ENCODE measurements around the gene COMMD9. TPM values are rescaled to one million over a fixed set of nuclear protein-coding genes. Genes with fewer than 3 reads are reported as not detected.

The COMMD9 gene
- total and polyA plus RNA-seq, 10 of the 15 experiments (the other 5 are each of a cell fraction or from before 2014, with no cell fraction given): 31.4 to 119 (median 56.2) TPM

DNA sequence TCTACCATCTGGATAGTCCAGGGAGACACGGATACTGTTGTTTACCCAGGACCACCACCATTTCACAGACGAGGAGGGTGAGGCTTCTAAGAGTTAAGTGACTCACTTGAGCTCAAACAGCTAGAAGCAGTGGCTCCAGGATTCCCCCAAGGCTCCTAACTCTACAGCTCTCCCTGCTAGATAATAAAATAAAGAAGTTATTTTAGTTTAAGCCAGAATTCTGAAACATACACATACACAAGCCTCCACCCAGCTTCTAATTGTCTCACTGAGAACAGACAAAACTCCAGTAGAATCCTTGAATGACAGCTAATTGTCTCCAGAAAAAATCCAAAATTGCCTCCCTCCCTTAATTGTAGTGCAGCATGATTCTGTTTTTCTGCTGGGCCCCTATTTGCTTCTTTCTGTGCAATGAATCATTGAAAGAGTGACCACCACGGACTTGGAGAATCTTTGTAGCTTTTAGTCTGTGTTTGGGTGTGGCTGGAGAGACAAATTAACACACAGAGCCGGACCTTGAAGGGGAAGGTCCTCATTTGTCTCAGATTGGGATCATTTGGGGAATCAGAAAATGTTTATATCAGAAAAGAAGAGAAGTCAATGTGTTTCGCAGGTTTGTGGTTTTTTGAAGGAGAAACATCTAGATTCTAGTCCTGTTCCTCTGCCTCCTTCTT is 64.9 kb downstream of the COMMD9 start (continued):
- TF ChIP-seq E2F8 (IDR thresholded peaks at IDR 0.05; ENCODE audit: low read depth, partially characterized antibody): no peak
- TF ChIP-seq SIN3A (IDR thresholded peaks at IDR 0.05; ENCODE audit: low read depth, low read length): no peak
- TF ChIP-seq ZBED1 (IDR thresholded peaks at IDR 0.05; ENCODE audit: borderline replicate concordance): no peak
- no peak for TF ChIP-seq POU2F2 (IDR thresholded peaks at IDR 0.05; ENCODE audit: borderline replicate concordance, low read depth, low read length)

DNA sequence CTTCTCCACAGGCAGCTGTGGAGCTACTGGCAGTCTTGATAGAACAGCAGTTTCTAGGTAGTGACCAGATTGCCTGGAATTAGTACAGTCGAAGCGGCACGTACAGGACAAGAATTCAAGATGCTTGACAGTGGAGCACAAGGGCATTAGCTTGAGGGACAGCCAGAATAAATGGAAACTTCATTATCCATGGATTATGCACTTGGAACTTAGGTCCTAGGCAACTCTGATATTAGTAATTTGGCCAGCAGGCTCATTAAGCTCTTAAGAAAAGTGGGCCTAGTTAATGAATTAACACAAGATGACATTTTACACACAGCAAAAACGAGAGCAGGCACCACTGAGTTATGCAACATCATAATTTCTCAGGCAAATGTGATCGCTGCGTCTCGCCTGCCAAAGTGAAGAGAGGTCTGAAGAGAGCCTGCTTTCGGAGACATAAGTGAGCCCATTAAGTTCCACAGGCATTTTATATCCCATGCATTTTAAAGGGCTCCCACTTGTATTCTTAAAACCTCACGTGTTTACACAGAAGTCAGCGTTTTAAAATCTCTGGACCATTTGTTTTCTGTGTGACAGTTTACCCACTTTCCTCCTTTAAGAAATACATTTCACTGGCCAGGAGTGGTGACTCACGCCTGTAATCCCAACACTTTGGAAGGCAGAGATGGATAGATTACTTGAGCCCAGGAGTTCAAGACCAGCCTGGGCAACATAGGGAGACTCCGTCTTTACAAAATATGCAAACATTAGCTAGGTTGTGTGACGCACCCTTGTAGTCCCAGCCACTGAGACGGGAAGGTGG is 66.2 kb downstream of the COMMD9 start:
- no peaks in the 10 kb centered on the region for H3K4me1 ChIP-seq (ENCODE audit: control insufficient read depth, insufficient read depth, low read length)
- H3K36me3 ChIP-seq (ENCODE audit: control insufficient read depth in 2 of 2, insufficient read depth in 2 of 2, low read length in 1 of 2): no peaks in the 10 kb centered on the region
- intact Hi-C loops (cut with micrococcal nuclease; ENCODE audit: unreplicated experiment): no loop called here
- no peak overlapping the region for H2AFZ ChIP-seq (ENCODE audit: control insufficient read depth, low read depth, low read length)
- ATAC-seq: no peak
- 39% methylated on average over 14 of the region's 14 CpGs for WGBS (ENCODE audit: insufficient coverage, insufficient replicate concordance, low lambda C conversion rate, missing lambda C conversion rate)
- no TSS peak for BruUV-seq (replicated peaks)
- H3K9ac ChIP-seq (ENCODE audit: control insufficient read depth, insufficient read depth, low read length): no peak overlapping the region
- ChIA-PET SMC1A (ENCODE audit: uncharacterized antibody, unreplicated experiment) (interaction anchor here (1.0 kb wide), 1 partner anchor 13 kb away, joined by 3 read pairs; no protein-coding TSS in a partner anchor), POLR2A (no interaction called here), CTCF (interaction anchor here (1.0 kb wide), 1 partner anchor 36 kb away, joined by 3 read pairs; no protein-coding TSS in a partner anchor), RAD21 (ENCODE audit: unreplicated experiment) (interaction anchor here (0.7 to 1.5 kb wide), 2 partner anchors 36 to 86 kb away, joined by 3 read pairs; no protein-coding TSS in a partner anchor)
- no peak overlapping the region for H3K4me3 ChIP-seq
- H3K27me3 ChIP-seq (replicated peaks in 1 of 2; ENCODE audit: control insufficient read depth in 2 of 2, insufficient read depth in 2 of 2, low read length in 1 of 2): no peaks in the 10 kb centered on the region
- no peak for DNase-seq (ENCODE audit: low read depth, low spot score)
- no peak overlapping the region for H3K27ac ChIP-seq (ENCODE audit: control insufficient read depth, insufficient read depth)
- H3K79me2 ChIP-seq (ENCODE audit: control insufficient read depth, insufficient read depth, low read length): no peaks in the 10 kb centered on the region
- H4K20me1 ChIP-seq (ENCODE audit: control insufficient read depth, insufficient read depth): no peaks in the 10 kb centered on the region
- H3K4me2 ChIP-seq (ENCODE audit: control insufficient read depth, insufficient read depth): no peak overlapping the region
- no peak for FAIRE-seq
- peaks cover 2% of the 10 kb centered on the region; the same call in 1 of the 3 replicates for H3K9me3 ChIP-seq (replicated peaks; ENCODE audit: control insufficient read depth, insufficient read depth, low read length)
- in situ Hi-C loops (cut with MboI): no loop called here
- TF ChIP-seq, protein P1, sequence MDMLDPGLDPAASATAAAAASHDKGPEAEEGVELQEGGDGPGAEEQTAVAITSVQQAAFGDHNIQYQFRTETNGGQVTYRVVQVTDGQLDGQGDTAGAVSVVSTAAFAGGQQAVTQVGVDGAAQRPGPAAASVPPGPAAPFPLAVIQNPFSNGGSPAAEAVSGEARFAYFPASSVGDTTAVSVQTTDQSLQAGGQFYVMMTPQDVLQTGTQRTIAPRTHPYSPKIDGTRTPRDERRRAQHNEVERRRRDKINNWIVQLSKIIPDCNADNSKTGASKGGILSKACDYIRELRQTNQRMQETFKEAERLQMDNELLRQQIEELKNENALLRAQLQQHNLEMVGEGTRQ (IDR thresholded peaks at IDR 0.05; ENCODE audit: borderline replicate concordance, low read depth, low read length): no peak
- no peak for TF ChIP-seq RBBP5 (conservative IDR thresholded peaks at IDR 0.05)
- TF ChIP-seq, protein P2, sequence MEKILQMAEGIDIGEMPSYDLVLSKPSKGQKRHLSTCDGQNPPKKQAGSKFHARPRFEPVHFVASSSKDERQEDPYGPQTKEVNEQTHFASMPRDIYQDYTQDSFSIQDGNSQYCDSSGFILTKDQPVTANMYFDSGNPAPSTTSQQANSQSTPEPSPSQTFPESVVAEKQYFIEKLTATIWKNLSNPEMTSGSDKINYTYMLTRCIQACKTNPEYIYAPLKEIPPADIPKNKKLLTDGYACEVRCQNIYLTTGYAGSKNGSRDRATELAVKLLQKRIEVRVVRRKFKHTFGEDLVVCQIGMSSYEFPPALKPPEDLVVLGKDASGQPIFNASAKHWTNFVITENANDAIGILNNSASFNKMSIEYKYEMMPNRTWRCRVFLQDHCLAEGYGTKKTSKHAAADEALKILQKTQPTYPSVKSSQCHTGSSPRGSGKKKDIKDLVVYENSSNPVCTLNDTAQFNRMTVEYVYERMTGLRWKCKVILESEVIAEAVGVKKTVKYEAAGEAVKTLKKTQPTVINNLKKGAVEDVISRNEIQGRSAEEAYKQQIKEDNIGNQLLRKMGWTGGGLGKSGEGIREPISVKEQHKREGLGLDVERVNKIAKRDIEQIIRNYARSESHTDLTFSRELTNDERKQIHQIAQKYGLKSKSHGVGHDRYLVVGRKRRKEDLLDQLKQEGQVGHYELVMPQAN (conservative IDR thresholded peaks at IDR 0.05): no peak
- no peak for TF ChIP-seq CBFB (IDR thresholded peaks at IDR 0.05; ENCODE audit: low read depth)
- no peak for TF ChIP-seq MEF2B (IDR thresholded peaks at IDR 0.05; ENCODE audit: partially characterized antibody, poor library complexity, severe bottlenecking)
- TF ChIP-seq ETV6 (conservative IDR thresholded peaks at IDR 0.05 in 1 of 2, IDR thresholded peaks at IDR 0.05 in 1 of 2; ENCODE audit: borderline replicate concordance in 1 of 2, low read depth in 1 of 2): no peak
- no peak for TF ChIP-seq SMC3 (IDR thresholded peaks at IDR 0.05; ENCODE audit: borderline replicate concordance, low read length)
- TF ChIP-seq FOXM1 (IDR thresholded peaks at IDR 0.05; ENCODE audit: low read depth, low read length): no peak
- TF ChIP-seq ESRRA (IDR thresholded peaks at IDR 0.05; ENCODE audit: low read length): no peak
- no peak for TF ChIP-seq E2F4 (IDR thresholded peaks at IDR 0.05; ENCODE audit: low read depth, low read length)
